Naive thymus-derived CD4-positive, alpha-beta T cell (primary cell): ENCODE data around the gene SLC45A3. TPM values are rescaled to one million over a fixed set of nuclear protein-coding genes. Genes with fewer than 3 reads are reported as not detected.

Experiments used
- ATAC-seq: fragments of 150-1000 bp; cut with Tn5 transposase; 2 replicates; pipeline ENCODE4 v1.10.0; 2021; ENCODE audit warnings: mild to moderate bottlenecking, moderate library complexity
- CTCF ChIA-PET: fragments of 350-600 bp; sonication (Branson Sonifier 250); formaldehyde crosslinking; loops from one replicate; lab custom pipeline; 2021; ENCODE audit warnings: antibody characterized with exemption; lab: Charles Lee
- POLR2A ChIA-PET: fragments of 350-600 bp; sonication (Branson Sonifier 250); formaldehyde crosslinking; loops from one replicate; lab custom pipeline; 2021; ENCODE audit warnings: antibody characterized with exemption, inconsistent platforms; lab: Charles Lee
- DNase-seq, 9 donors: peaks; one replicate each; pipeline versions ENCODE4 v3.0.0 to v3.0.0-alpha.2; 2020 to 2022; ENCODE audit warnings: mixed read lengths in 1 of 9
- H3K27ac ChIP-seq: one replicate; pipeline ENCODE4 v1.7.0; 2013; ENCODE audit warnings: mild to moderate bottlenecking, low read depth, low read length, moderate library complexity
- H3K27me3 ChIP-seq, 2 donors: one replicate each; pipeline ENCODE4 v1.7.0; 2013; ENCODE audit warnings: low read length in 2 of 2, mild to moderate bottlenecking in 2 of 2, moderate library complexity in 2 of 2; ENCODE audit not compliant: control insufficient read depth in 2 of 2, insufficient read depth in 2 of 2
- H3K36me3 ChIP-seq, 3 experiments: 1 replicate in 2 of 3; 2 replicates in 1 of 3; pipeline ENCODE4 v1.7.0; 2013; ENCODE audit warnings: low read length in 3 of 3, mild to moderate bottlenecking in 3 of 3, moderate library complexity in 1 of 3; ENCODE audit not compliant: insufficient read depth in 3 of 3, control insufficient read depth in 2 of 3
- H3K4me1 ChIP-seq, 2 donors: one replicate each; pipeline ENCODE4 v1.7.0; 2013; ENCODE audit warnings: low read length in 2 of 2, mild to moderate bottlenecking in 2 of 2, moderate library complexity in 1 of 2; ENCODE audit not compliant: control insufficient read depth in 2 of 2, insufficient read depth in 2 of 2
- H3K4me3 ChIP-seq: 2 replicates; pipeline ENCODE4 v1.7.0; 2013; ENCODE audit warnings: mild to moderate bottlenecking, low read length
- H3K9me3 ChIP-seq, 3 experiments: 1 replicate in 2 of 3; 2 replicates in 1 of 3; pipeline ENCODE4 v1.7.0; 2013; ENCODE audit warnings: low read length in 3 of 3; ENCODE audit not compliant: control insufficient read depth in 2 of 3
- H3K27ac Mint-ChIP-seq, 9 donors: one replicate each; pipeline ENCODE4 v1.8.0; 2020 to 2022; ENCODE audit warnings: mixed read lengths in 9 of 9, mild to moderate bottlenecking in 8 of 9, moderate library complexity in 5 of 9, inconsistent platforms in 2 of 9
- H3K27me3 Mint-ChIP-seq, 5 donors: one replicate each; pipeline ENCODE4 v1.8.0; 2021 to 2022; ENCODE audit warnings: mixed read lengths in 5 of 5, mild to moderate bottlenecking in 1 of 5
- H3K36me3 Mint-ChIP-seq, 5 donors: one replicate each; pipeline ENCODE4 v1.8.0; 2020 to 2022; ENCODE audit warnings: mixed read lengths in 5 of 5, mild to moderate bottlenecking in 3 of 5, inconsistent platforms in 1 of 5
- H3K4me1 Mint-ChIP-seq, 7 donors: one replicate each; pipeline ENCODE4 v1.8.0; 2020 to 2022; ENCODE audit warnings: mixed read lengths in 7 of 7, mild to moderate bottlenecking in 3 of 7, inconsistent platforms in 1 of 7
- H3K4me3 Mint-ChIP-seq, 10 donors: one replicate each; pipeline ENCODE4 v1.8.0; 2020 to 2022; ENCODE audit warnings: mild to moderate bottlenecking in 10 of 10, mixed read lengths in 10 of 10, moderate library complexity in 6 of 10, inconsistent platforms in 2 of 10
- H3K9me3 Mint-ChIP-seq, 11 donors: one replicate each; pipeline ENCODE4 v1.8.0; 2020 to 2022; ENCODE audit warnings: mixed read lengths in 11 of 11, mild to moderate bottlenecking in 4 of 11, inconsistent platforms in 1 of 11, moderate library complexity in 1 of 11
- intact Hi-C, 2 donors: fragments of 100-400 bp; cut with micrococcal nuclease; formaldehyde crosslinking; loops; one replicate each; pipeline ENCODE4 v1.15.1; 2023
- polyA plus RNA-seq, 2 donors: library from polyadenylated mRNA; unstranded; fragments of 300-500 nt; fragmentation: Illumina TruSeq; gene quantifications; one replicate each; pipeline ENCODE4 v1.2.3, GENCODE V29; 2021
- total RNA-seq, 6 experiments: library from RNA in 5 of 6; stranded (reverse) in 5 of 6; gene quantifications; 1 replicate in 5 of 6; 2 replicates in 1 of 6; pipeline ENCODE4 v1.2.3 and lab custom pipeline; 2021 to 2026

Gene SLC45A3
- total and polyA plus RNA-seq, 7 experiments from 2014 or later = 0.10 to 8.7 (median 0.54) TPM; not detected in 2

DNA sequence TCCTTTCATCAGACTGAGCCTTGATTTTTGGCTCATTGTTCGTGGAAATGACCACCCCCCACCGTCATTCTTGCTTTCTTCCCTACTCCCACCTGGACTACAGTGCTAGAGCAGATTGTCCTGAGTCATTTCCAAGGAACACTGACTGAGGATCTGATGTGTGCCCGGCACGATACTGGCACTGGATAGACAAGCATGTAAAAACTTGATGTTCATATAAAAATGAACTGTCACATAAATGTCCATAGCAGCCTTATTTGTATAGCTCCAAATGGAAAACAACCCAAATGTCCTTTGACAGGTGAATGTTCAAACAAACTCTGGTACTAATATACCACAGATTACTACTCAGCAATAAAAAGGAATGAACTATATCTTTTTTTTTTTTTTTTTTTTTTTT, 18.6 kb upstream of the SLC45A3 start:
- Histone ChIP-seq H3K9me3 (no peaks in the 10 kb centered on the region), H3K27me3 (no peaks in the 10 kb centered on the region), H3K4me3 (no peak overlapping the region), H3K36me3 (no peaks in the 10 kb centered on the region), H3K4me1 (no peaks in the 10 kb centered on the region), H3K27ac (no peak overlapping the region)
- Mint-ChIP-seq H3K27me3 (peaks cover 4 to 19% (median 17%) of the 10 kb centered on the region in 5 donors), H3K9me3 (no peaks in the 10 kb centered on the region), H3K27ac (no peak overlapping the region), H3K4me3 (no peak overlapping the region), H3K4me1 (peaks cover 0 to 9% (median 0%) of the 10 kb centered on the region in 7 donors), H3K36me3 (peaks cover 0 to 10% (median 3%) of the 10 kb centered on the region in 5 donors)
- DNase-seq (no peak), ATAC-seq (no peak)
- POLR2A ChIA-PET = interaction anchor here (1.0 kb wide), 1 partner anchor 12 kb away, joined by 3 read pairs; no protein-coding TSS in a partner anchor
- intact Hi-C loops = no loop called here
- CTCF ChIA-PET = interaction anchor here (0.6 to 1.4 kb wide), 3 partner anchors 13 to 101 kb away, joined by 3 to 5 read pairs (median 5); no protein-coding TSS in a partner anchor

GRCh38 chr1:205693421-205693991, 13.2 kb upstream of the SLC45A3 start:
- ATAC-seq (no peak), DNase-seq (no peak)
- Mint-ChIP-seq H3K4me1 (peaks cover 0 to 4% (median 0%) of the 10 kb centered on the region in 7 donors), H3K4me3 (no peak overlapping the region), H3K9me3 (no peaks in the 10 kb centered on the region), H3K36me3 (peaks cover 0 to 3% (median 0%) of the 10 kb centered on the region in 5 donors), H3K27me3 (peaks cover 16 to 35% (median 33%) of the 10 kb centered on the region in 5 donors), H3K27ac (no peak overlapping the region)
- H3K9me3 ChIP-seq = no peaks in the 10 kb centered on the region
- ChIA-PET CTCF (interaction anchor here (1.1 to 1.9 kb wide), 2 partner anchors 18 to 35 kb away, joined by 3 to 5 read pairs; no protein-coding TSS in a partner anchor), POLR2A (no interaction called here)
- intact Hi-C loops = no loop called here
- peaks cover 0 to 3% of the 10 kb centered on the region in 2 donors for H3K27me3 ChIP-seq
- H3K36me3 ChIP-seq = no peaks in the 10 kb centered on the region
- H3K4me3 ChIP-seq = no peak overlapping the region
- H3K27ac ChIP-seq = no peak overlapping the region
- H3K4me1 ChIP-seq = no peaks in the 10 kb centered on the region

GRCh38 chr1:205692423-205692822, 12.1 kb upstream of the SLC45A3 start:
- peaks cover 0 to 3% (median 0%) of the 10 kb centered on the region in 5 donors for H3K36me3 Mint-ChIP-seq
- ChIA-PET CTCF (interaction anchor here (1.7 to 1.9 kb wide), 2 partner anchors 19 to 34 kb away, joined by 4 to 5 read pairs; no protein-coding TSS in a partner anchor), POLR2A (no interaction called here)
- ATAC-seq = no peak
- H3K4me3 Mint-ChIP-seq = no peak overlapping the region
- H3K36me3 ChIP-seq = no peaks in the 10 kb centered on the region
- H3K9me3 Mint-ChIP-seq = no peaks in the 10 kb centered on the region
- peaks cover 0 to 4% (median 0%) of the 10 kb centered on the region in 7 donors for H3K4me1 Mint-ChIP-seq
- intact Hi-C loops = no loop called here
- peaks cover 16 to 35% (median 33%) of the 10 kb centered on the region in 5 donors for H3K27me3 Mint-ChIP-seq
- H3K27ac ChIP-seq = no peak overlapping the region
- no peak overlapping the region for H3K4me3 ChIP-seq
- no peaks in the 10 kb centered on the region for H3K4me1 ChIP-seq
- DNase-seq = no peak
- peak overlapping the region in 1 of 9 donors; percentile 53 for H3K27ac Mint-ChIP-seq
- no peaks in the 10 kb centered on the region for H3K9me3 ChIP-seq
- peaks cover 0 to 3% of the 10 kb centered on the region in 2 donors for H3K27me3 ChIP-seq

GRCh38 chr1:205690122-205690756, 9.9 kb upstream of the SLC45A3 start:
- Histone ChIP-seq H3K4me1 (no peaks in the 10 kb centered on the region), H3K36me3 (no peaks in the 10 kb centered on the region), H3K27ac (no peak overlapping the region), H3K9me3 (no peaks in the 10 kb centered on the region), H3K4me3 (no peak overlapping the region), H3K27me3 (peaks cover 0 to 3% of the 10 kb centered on the region in 2 donors)
- Mint-ChIP-seq H3K27me3 (peaks cover 12 to 30% (median 25%) of the 10 kb centered on the region in 5 donors), H3K4me3 (no peak overlapping the region), H3K9me3 (no peaks in the 10 kb centered on the region), H3K27ac (no peak overlapping the region), H3K36me3 (no peaks in the 10 kb centered on the region), H3K4me1 (peaks cover 0 to 4% (median 0%) of the 10 kb centered on the region in 7 donors)
- DNase-seq = no peak
- intact Hi-C loops = no loop called here
- ChIA-PET POLR2A (no interaction called here), CTCF (no interaction called here)
- no peak for ATAC-seq

GRCh38 chr1:205689479-205689878, 9.2 kb upstream of the SLC45A3 start:
- Mint-ChIP-seq H3K9me3 (no peaks in the 10 kb centered on the region), H3K4me3 (no peak overlapping the region), H3K27me3 (peaks cover 9 to 30% (median 19%) of the 10 kb centered on the region in 5 donors), H3K36me3 (no peaks in the 10 kb centered on the region), H3K4me1 (peaks cover 0 to 4% (median 0%) of the 10 kb centered on the region in 7 donors), H3K27ac (peak overlapping the region in 1 of 9 donors; percentile 12)
- intact Hi-C loops = no loop called here
- Histone ChIP-seq H3K27me3 (peaks cover 0 to 3% of the 10 kb centered on the region in 2 donors), H3K4me3 (no peak overlapping the region), H3K4me1 (no peaks in the 10 kb centered on the region), H3K36me3 (no peaks in the 10 kb centered on the region), H3K9me3 (no peaks in the 10 kb centered on the region), H3K27ac (no peak overlapping the region)
- ChIA-PET POLR2A (interaction anchor here (0.6 kb wide), 1 partner anchor 84 kb away, joined by 4 read pairs; no protein-coding TSS in a partner anchor), CTCF (no interaction called here)
- no peak for ATAC-seq
- no peak for DNase-seq

DNA sequence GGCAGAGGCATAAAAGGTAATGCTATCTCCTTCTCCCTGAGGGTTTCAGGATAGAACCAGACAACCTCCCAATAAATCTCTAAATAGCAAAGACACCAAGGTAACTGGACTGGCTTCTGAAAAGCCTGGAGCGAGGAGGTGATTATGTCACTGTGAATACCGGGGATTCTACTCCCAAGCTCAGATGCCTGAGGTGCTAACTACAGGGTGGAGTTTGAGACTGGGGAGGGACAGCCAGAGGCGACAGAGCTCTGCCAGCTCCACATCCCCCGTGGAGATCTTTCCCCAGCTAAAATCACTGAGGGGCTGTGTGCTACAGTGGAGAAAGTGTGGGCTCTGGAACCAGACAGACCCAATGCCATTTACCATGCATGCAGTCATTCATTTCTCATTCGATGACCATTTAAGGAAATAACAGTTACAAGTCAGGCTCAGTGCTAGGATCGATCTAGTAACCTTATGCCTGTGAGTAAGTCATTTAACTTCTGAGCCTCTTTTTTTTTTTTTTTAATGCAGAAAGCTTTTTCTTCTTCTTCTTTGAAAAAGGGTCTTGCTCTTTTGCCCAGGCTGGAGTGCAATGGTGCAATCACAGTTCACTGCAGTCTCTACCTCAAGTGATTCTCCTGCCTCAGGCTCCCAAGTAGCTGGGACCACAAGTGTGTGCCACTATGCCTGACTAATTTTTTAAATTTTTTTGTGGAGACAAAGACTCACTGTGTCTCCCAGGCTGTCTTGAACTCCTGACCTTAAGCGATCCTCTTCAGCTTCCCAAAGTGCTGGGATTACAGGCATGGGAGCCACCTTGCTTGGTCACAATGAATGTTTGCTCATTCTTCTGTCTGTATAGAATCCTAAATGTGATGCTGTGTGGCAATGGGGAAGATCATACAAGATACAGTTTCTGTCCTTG, 8.1 kb upstream of the SLC45A3 start:
- peaks cover 9 to 30% (median 17%) of the 10 kb centered on the region in 5 donors for H3K27me3 Mint-ChIP-seq
- no peak for ATAC-seq

More for the DNA sequence above, 8.1 kb upstream of the SLC45A3 start:
- no peaks in the 10 kb centered on the region for H3K36me3 ChIP-seq
- POLR2A ChIA-PET = no interaction called here
- H3K4me3 ChIP-seq = no peak overlapping the region
- Mint-ChIP-seq H3K27ac (no peak overlapping the region), H3K9me3 (no peaks in the 10 kb centered on the region), H3K4me1 (peaks cover 0 to 4% (median 0%) of the 10 kb centered on the region in 7 donors), H3K4me3 (no peak overlapping the region), H3K36me3 (no peaks in the 10 kb centered on the region)
- intact Hi-C loops = no loop called here
- no peak for DNase-seq
- no peaks in the 10 kb centered on the region for H3K9me3 ChIP-seq
- H3K27me3 ChIP-seq = peaks cover 0 to 3% of the 10 kb centered on the region in 2 donors
- CTCF ChIA-PET = interaction anchor here (0.7 kb wide), 1 partner anchor 20 kb away, joined by 4 read pairs; no protein-coding TSS in a partner anchor
- H3K4me1 ChIP-seq = no peaks in the 10 kb centered on the region
- no peak overlapping the region for H3K27ac ChIP-seq
